DND-41 (cell line): ENCODE results near the gene FAM13A.

Experiments used
- ATAC-seq: fragments of 200-7000 bp; cut with Tn5 transposase; 3 replicates; pipeline ENCODE4 v1.9.1; 2021; ENCODE audit warnings: low read depth; ENCODE audit not compliant: insufficient read depth
- DNase-seq: peaks from one replicate; pipeline ENCODE4 v3.0.0-alpha.2; 2020
- H2AFZ ChIP-seq: 2 replicates; pipeline ENCODE4 v1.6.0; 2012; ENCODE audit warnings: low read depth, low read length
- H3K27ac ChIP-seq: 2 replicates; pipeline ENCODE4 v1.5.1; 2012; ENCODE audit warnings: low read length, inconsistent platforms
- H3K27me3 ChIP-seq: fragments of 200-600 bp; sonication (generic); 2 replicates; pipeline ENCODE4 v1.6.0; 2012; ENCODE audit warnings: low read length, mild to moderate bottlenecking, inconsistent platforms; ENCODE audit not compliant: insufficient read depth, poor library complexity
- H3K36me3 ChIP-seq: 2 replicates; pipeline ENCODE4 v1.5.1; 2012; ENCODE audit warnings: low read length, inconsistent platforms; ENCODE audit not compliant: insufficient read depth
- H3K4me1 ChIP-seq: 2 replicates; pipeline ENCODE4 v1.5.1; 2012; ENCODE audit warnings: mild to moderate bottlenecking, low read length; ENCODE audit not compliant: insufficient read depth
- H3K4me2 ChIP-seq: 2 replicates; pipeline ENCODE4 v1.6.0; 2012; ENCODE audit warnings: mild to moderate bottlenecking, moderate library complexity, low read length, inconsistent platforms; ENCODE audit not compliant: insufficient read depth
- H3K4me3 ChIP-seq, 2 experiments: fragments of 200-600 bp in 1 of 2; shearing (Covaris generic) in 1 of 2; 2 replicates each; pipeline ENCODE4 v1.5.1; 2012 to 2016; ENCODE audit warnings: inconsistent platforms in 2 of 2, low read length in 2 of 2, mild to moderate bottlenecking in 2 of 2, low read depth in 1 of 2, moderate library complexity in 1 of 2
- H3K79me2 ChIP-seq: 2 replicates; pipeline ENCODE4 v1.6.0; 2012; ENCODE audit warnings: low read length, inconsistent platforms; ENCODE audit not compliant: insufficient read depth
- H3K9ac ChIP-seq: 2 replicates; pipeline ENCODE4 v1.6.0; 2012; ENCODE audit warnings: low read depth, mild to moderate bottlenecking, inconsistent platforms, low read length, moderate library complexity
- H3K9me3 ChIP-seq: 2 replicates; pipeline ENCODE4 v1.5.1; 2012; ENCODE audit warnings: low read length, moderate library complexity, mild to moderate bottlenecking, inconsistent platforms; ENCODE audit not compliant: insufficient read depth, severe bottlenecking
- H4K20me1 ChIP-seq: 2 replicates; pipeline ENCODE4 v1.6.0; 2012; ENCODE audit warnings: low read length; ENCODE audit not compliant: insufficient read depth
- EZH2 ChIP-seq: IDR thresholded peaks from 3 replicates; pipeline ENCODE4 v1.6.1; 2012; ENCODE audit warnings: borderline replicate concordance, low read depth, mild to moderate bottlenecking, moderate library complexity, low read length, inconsistent platforms; ENCODE audit not compliant: severe bottlenecking
- TF ChIP-seq, protein P1 (sequence below): IDR thresholded peaks from 2 replicates; pipeline ENCODE4 v1.5.1; 2012; ENCODE audit warnings: borderline replicate concordance, low read length, moderate library complexity, mild to moderate bottlenecking; ENCODE audit not compliant: poor library complexity, severe bottlenecking; ENCODE audit errors: extremely low read depth

FAM13A gene

DNA sequence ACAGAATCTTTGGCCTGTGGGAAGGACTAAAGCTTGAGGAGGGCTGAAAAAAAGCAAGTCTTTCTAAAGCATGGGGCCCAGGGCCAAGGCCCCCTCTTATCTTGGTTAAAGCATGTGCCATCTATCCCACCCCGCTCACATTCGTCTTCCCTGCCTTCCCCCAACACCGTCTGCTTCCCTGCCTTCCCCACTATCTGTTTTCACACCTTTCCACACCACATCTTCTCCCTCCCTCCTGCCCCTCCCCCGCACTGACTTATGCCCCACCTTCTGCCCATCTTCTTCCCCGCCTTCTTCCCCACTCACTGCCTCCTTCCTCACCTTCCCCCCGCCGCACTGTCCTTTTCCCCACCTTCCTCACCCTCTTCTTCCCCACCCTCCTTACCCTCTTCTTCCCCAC is 358.5 kb downstream of the FAM13A start:
- H3K27ac ChIP-seq = no peak overlapping the region

DNA sequence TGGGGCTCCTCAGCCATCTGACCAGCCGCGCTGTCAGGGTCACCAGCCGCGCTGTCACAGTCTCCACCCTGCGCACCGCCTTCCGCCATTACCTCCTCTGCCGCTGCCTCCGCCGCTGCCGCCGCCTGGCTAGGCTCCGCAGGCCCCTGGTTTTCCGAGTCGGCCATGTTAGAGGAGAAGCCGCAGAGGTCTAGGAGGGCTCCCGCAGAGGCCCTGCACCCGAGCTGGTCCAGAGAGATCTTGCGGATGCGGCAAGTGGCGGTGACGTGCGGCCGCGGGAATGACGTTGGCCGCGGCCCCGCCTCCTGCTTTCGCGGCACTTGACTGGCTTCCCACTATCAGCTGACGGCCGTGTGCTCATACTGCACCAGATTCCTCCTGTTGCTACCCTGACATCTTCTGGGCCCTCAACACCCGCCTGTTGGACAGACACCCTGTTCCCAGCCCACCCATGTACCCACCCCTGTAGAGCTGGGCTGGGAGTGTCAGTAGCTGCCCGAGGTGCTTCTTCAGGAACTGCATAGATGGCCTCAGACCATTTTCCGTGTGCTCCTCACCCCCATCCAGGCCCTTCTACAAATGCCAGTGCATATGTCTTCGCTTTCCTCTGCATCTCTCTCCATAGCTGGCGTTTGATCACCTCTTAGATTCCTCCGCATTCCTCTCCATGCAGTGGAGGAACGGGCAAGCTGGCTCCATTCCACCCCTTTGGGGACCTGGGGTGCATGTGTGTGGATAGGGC is 359.2 kb downstream of the FAM13A start, which contains the start of gene NAP1L5:
TSS of gene NAP1L5 (minus strand) at position 242 of the 742 bp plus-strand sequence. CDS start at position 167, 75 bp downstream.
- Histone ChIP-seq H3K79me2 (no peaks in the 10 kb centered on the region), H3K27me3 (no peaks in the 10 kb centered on the region), H3K4me2 (no peak within 1 kb of the TSS), H3K36me3 (peaks cover 24% of the 10 kb centered on the region), H3K4me1 (no peaks in the 10 kb centered on the region), H3K9ac (no peak within 1 kb of the TSS), H3K9me3 (no peaks in the 10 kb centered on the region), H2AFZ (no peak within 1 kb of the TSS), H3K4me3 (no peak within 1 kb of the TSS), H4K20me1 (no peaks in the 10 kb centered on the region), H3K27ac (no peak within 1 kb of the TSS)
- DNase-seq (no peak), ATAC-seq (no peak; the same call in 2 of the 3 replicates)
- no peak for TF ChIP-seq EZH2
- TF ChIP-seq, protein P1, sequence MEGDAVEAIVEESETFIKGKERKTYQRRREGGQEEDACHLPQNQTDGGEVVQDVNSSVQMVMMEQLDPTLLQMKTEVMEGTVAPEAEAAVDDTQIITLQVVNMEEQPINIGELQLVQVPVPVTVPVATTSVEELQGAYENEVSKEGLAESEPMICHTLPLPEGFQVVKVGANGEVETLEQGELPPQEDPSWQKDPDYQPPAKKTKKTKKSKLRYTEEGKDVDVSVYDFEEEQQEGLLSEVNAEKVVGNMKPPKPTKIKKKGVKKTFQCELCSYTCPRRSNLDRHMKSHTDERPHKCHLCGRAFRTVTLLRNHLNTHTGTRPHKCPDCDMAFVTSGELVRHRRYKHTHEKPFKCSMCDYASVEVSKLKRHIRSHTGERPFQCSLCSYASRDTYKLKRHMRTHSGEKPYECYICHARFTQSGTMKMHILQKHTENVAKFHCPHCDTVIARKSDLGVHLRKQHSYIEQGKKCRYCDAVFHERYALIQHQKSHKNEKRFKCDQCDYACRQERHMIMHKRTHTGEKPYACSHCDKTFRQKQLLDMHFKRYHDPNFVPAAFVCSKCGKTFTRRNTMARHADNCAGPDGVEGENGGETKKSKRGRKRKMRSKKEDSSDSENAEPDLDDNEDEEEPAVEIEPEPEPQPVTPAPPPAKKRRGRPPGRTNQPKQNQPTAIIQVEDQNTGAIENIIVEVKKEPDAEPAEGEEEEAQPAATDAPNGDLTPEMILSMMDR = no peak

More for the DNA sequence above, 358.5 kb downstream of the FAM13A start:
- TF ChIP-seq, protein P1 = no peak
- no peak for TF ChIP-seq EZH2
- ATAC-seq (no peak), DNase-seq (no peak)
- Histone ChIP-seq H3K9ac (no peak overlapping the region), H3K4me1 (no peaks in the 10 kb centered on the region), H2AFZ (no peak overlapping the region), H3K4me3 (no peak overlapping the region), H4K20me1 (no peaks in the 10 kb centered on the region), H3K79me2 (no peaks in the 10 kb centered on the region), H3K36me3 (peaks cover 24% of the 10 kb centered on the region), H3K27me3 (no peaks in the 10 kb centered on the region), H3K9me3 (no peaks in the 10 kb centered on the region), H3K4me2 (no peak overlapping the region)

DNA sequence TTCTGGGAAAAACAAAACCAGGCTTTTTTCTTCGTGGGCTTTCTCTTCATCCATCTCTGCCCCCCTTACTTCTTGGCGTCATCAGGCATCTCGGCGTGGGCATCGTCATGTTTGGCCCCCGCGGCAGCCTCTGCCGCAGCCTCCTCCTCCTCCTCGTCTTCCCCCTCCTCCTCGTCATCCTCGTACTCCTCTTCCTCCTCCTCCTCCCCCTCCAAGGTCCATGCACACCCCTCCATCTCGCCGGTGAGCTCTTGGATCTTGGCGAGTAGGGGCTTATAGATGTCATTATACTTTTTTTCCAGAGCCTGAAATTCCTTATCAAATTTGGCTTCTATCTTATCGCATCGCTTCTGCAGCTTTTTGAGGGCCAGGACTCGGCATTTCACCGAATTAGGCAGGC is 359.8 kb downstream of the FAM13A start:
- Histone ChIP-seq H2AFZ (no peak overlapping the region), H3K4me3 (no peak overlapping the region), H3K36me3 (peaks cover 21% of the 10 kb centered on the region), H3K4me1 (no peaks in the 10 kb centered on the region), H3K4me2 (no peak overlapping the region), H3K9me3 (no peaks in the 10 kb centered on the region), H3K9ac (no peak overlapping the region), H3K79me2 (no peaks in the 10 kb centered on the region), H3K27me3 (no peaks in the 10 kb centered on the region), H3K27ac (no peak overlapping the region), H4K20me1 (no peaks in the 10 kb centered on the region)
- no peak for TF ChIP-seq EZH2
- TF ChIP-seq, protein P1 = no peak
- no peak for ATAC-seq
- no peak for DNase-seq
